SK-N-SH (cell line): ENCODE measurements around the gene TGFBR3L.

Experiments used
- TF ChIP-seq, protein P1 (sequence below): IDR thresholded peaks from 2 replicates; pipeline ENCODE4 v1.4.0; 2012; ENCODE audit warnings: low read depth, borderline replicate concordance
- TF ChIP-seq, protein P2 (sequence below): fragments of 200-600 bp; sonication (generic); IDR thresholded peaks from 2 replicates; pipeline ENCODE4 v1.6.1; 2017; ENCODE audit warnings: antibody characterized with exemption, mild to moderate bottlenecking, moderate library complexity

DNA sequence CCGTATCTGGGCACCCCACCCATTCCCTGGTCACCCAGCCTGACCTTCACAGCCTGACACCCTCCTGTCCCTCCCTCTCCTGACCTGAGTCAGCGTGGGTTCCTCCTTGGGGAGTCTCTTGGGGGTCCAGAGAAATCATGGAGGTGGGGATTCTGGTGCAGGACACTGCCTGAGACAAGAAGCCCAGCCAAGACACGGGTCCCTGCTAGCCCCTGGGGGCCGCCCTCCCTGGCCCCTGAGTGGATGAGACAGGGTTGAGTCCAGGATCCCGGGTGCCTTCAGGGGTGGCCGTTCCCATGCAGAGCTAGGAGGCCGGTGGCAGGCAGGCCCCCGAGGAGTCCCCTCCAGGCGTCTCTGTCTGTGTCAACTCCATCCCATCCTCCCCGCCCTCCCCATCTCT lies 9.4 kb upstream of the TGFBR3L start:
- TF ChIP-seq, protein P1, sequence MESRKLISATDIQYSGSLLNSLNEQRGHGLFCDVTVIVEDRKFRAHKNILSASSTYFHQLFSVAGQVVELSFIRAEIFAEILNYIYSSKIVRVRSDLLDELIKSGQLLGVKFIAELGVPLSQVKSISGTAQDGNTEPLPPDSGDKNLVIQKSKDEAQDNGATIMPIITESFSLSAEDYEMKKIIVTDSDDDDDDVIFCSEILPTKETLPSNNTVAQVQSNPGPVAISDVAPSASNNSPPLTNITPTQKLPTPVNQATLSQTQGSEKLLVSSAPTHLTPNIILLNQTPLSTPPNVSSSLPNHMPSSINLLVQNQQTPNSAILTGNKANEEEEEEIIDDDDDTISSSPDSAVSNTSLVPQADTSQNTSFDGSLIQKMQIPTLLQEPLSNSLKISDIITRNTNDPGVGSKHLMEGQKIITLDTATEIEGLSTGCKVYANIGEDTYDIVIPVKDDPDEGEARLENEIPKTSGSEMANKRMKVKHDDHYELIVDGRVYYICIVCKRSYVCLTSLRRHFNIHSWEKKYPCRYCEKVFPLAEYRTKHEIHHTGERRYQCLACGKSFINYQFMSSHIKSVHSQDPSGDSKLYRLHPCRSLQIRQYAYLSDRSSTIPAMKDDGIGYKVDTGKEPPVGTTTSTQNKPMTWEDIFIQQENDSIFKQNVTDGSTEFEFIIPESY: no peak
- TF ChIP-seq, protein P2, sequence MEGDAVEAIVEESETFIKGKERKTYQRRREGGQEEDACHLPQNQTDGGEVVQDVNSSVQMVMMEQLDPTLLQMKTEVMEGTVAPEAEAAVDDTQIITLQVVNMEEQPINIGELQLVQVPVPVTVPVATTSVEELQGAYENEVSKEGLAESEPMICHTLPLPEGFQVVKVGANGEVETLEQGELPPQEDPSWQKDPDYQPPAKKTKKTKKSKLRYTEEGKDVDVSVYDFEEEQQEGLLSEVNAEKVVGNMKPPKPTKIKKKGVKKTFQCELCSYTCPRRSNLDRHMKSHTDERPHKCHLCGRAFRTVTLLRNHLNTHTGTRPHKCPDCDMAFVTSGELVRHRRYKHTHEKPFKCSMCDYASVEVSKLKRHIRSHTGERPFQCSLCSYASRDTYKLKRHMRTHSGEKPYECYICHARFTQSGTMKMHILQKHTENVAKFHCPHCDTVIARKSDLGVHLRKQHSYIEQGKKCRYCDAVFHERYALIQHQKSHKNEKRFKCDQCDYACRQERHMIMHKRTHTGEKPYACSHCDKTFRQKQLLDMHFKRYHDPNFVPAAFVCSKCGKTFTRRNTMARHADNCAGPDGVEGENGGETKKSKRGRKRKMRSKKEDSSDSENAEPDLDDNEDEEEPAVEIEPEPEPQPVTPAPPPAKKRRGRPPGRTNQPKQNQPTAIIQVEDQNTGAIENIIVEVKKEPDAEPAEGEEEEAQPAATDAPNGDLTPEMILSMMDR: no peak
